A549 (cell line): ENCODE results near the gene CHD1. TPM values are rescaled to one million over a fixed set of nuclear protein-coding genes. Genes with fewer than 3 reads are reported as not detected.
A peak's percentile ranks its signal among the peaks of the same experiment; 100 is the strongest.

Source experiments
- ATAC-seq, 2 experiments: fragments of 200-7000 bp in 1 of 2; fragments of >200 bp in 1 of 2; cut with Nextera tagmentation in 1 of 2; cut with Tn5 transposase in 1 of 2; 3 replicates each; pipeline versions ENCODE4 v1.8.0 to v1.9.1; 2018 to 2020; ENCODE audit warnings: mild to moderate bottlenecking in 1 of 2, moderate library complexity in 1 of 2
- CTCF ChIA-PET: fragments of 300-600 bp; sonication (Branson Sonifier 250); formaldehyde crosslinking; extraction: SDS; loops from one replicate; lab custom pipeline; 2021; ENCODE audit warnings: antibody characterized with exemption, inconsistent platforms; lab: Yijun Ruan, JAX
- POLR2A ChIA-PET: fragments of 350-600 bp; formaldehyde crosslinking; extraction: SDS; loops from one replicate; lab custom pipeline; 2021; ENCODE audit warnings: antibody characterized with exemption, inconsistent platforms; lab: Yijun Ruan, JAX
- DNase-seq, 2 experiments: peaks; one replicate each; pipeline versions ENCODE4 v3.0.0 to v3.0.0-alpha.2; 2011 to 2016; ENCODE audit warnings: low read depth in 1 of 2, low spot score in 1 of 2
- FAIRE-seq: peaks from 2 replicates; lab custom pipeline; 2011; peaks lifted over from hg19 to GRCh38; lab: Jason Lieb, UNC
- H3K27ac ChIP-seq, 2 experiments: fragments of >200 bp; sonication (Bioruptor Twin); formaldehyde crosslinking; 3 replicates each; pipeline ENCODE4 v1.5.1; 2016 to 2017
- H3K4me1 ChIP-seq: fragments of >200 bp; sonication (Bioruptor Twin); formaldehyde crosslinking; 3 replicates; pipeline ENCODE4 v1.6.1; 2016
- H3K4me2 ChIP-seq: fragments of >200 bp; sonication (Bioruptor Twin); formaldehyde crosslinking; 3 replicates; pipeline ENCODE4 v1.6.1; 2016
- H3K4me3 ChIP-seq: fragments of >200 bp; sonication (Bioruptor Twin); formaldehyde crosslinking; 3 replicates; pipeline ENCODE4 v1.5.1; 2016
- H3K9me3 ChIP-seq: fragments of >200 bp; sonication (Bioruptor Twin); formaldehyde crosslinking; 3 replicates; pipeline ENCODE4 v1.6.1; 2016
- BHLHE40 ChIP-seq: IDR thresholded peaks from 2 replicates; pipeline ENCODE4 v1.6.1; 2012; ENCODE audit warnings: low read depth, low read length, inconsistent platforms
- CBX2 ChIP-seq: fragments of 200-600 bp; sonication (generic); IDR thresholded peaks from 2 replicates; pipeline ENCODE4 v1.6.1; 2016; ENCODE audit warnings: low read depth, mild to moderate bottlenecking, borderline replicate concordance
- CEBPB ChIP-seq, 2 experiments: fragments of >200 bp in 1 of 2; sonication (Bioruptor Twin) in 1 of 2; formaldehyde crosslinking in 1 of 2; IDR thresholded peaks; 2 replicates each; pipeline ENCODE4 v1.6.1; 2012 to 2016
- CTCF ChIP-seq: fragments of >200 bp; sonication (Bioruptor Twin); formaldehyde crosslinking; IDR thresholded peaks from 3 replicates; pipeline ENCODE4 v1.5.1; 2016
- EP300 ChIP-seq, 2 experiments: fragments of >200 bp; sonication (Bioruptor Twin); formaldehyde crosslinking; IDR thresholded peaks; 2 replicates in 1 of 2; 3 replicates in 1 of 2; pipeline ENCODE4 v1.6.1; 2016 to 2017
- ESRRA ChIP-seq: fragments of 150-350 bp; IDR thresholded peaks from 2 replicates; pipeline ENCODE4 v1.6.1; 2014; ENCODE audit warnings: mild to moderate bottlenecking, low read length, borderline replicate concordance
- GATA3 ChIP-seq: IDR thresholded peaks from 2 replicates; pipeline ENCODE4 v1.6.1; 2012; ENCODE audit warnings: borderline replicate concordance
- HEYL ChIP-seq: fragments of 250-450 bp; sonication (Bioruptor Pico); IDR thresholded peaks from 2 replicates; pipeline ENCODE4 v1.8.0; 2021; ENCODE audit warnings: mild to moderate bottlenecking, moderate library complexity
- NFE2L2 ChIP-seq: fragments of 150-350 bp; conservative IDR thresholded peaks from 2 replicates; pipeline ENCODE4 v1.6.1; 2014; ENCODE audit warnings: low read length
- POLR2AphosphoS2 ChIP-seq: conservative IDR thresholded peaks from 2 replicates; pipeline ENCODE4 v1.6.1; 2012; ENCODE audit warnings: low read length, improper control_type of control experiment, inconsistent platforms
- RAD21 ChIP-seq, 2 experiments: fragments of >200 bp in 1 of 2; sonication (Bioruptor Twin) in 1 of 2; formaldehyde crosslinking in 1 of 2; IDR thresholded peaks in 1 of 2; conservative IDR thresholded peaks in 1 of 2; 2 replicates in 1 of 2; 3 replicates in 1 of 2; pipeline ENCODE4 v1.6.1; 2012 to 2018; ENCODE audit warnings: inconsistent platforms in 1 of 2
- SMC3 ChIP-seq: fragments of >200 bp; sonication (Bioruptor Twin); formaldehyde crosslinking; IDR thresholded peaks from 3 replicates; pipeline ENCODE4 v1.6.1; 2018; ENCODE audit warnings: inconsistent platforms
- WGBS: methylation state at CpG from one replicate; pipeline ENCODE4 v1.1.6; 2017; ENCODE audit errors: missing lambda C conversion rate; 5-methylcytosine and 5-hydroxymethylcytosine counted together
- polyA plus RNA-seq, 4 experiments: library from polyadenylated mRNA; depleted of rRNA in 3 of 4; stranded (reverse); fragments of >200 nt; fragmentation: RNase III in 1 of 4; extraction: RNeasy Plus Mini Kit Qiagen cat#74134 plus additional on column Dnase treatment in 1 of 4; gene quantifications; 2 replicates in 3 of 4; 3 replicates in 1 of 4; pipeline ENCODE4 v1.2.3, GENCODE V29; 2011 to 2017

Gene CHD1
- polyA plus RNA-seq, 2 of the 4 experiments (the other 2 are of a cell fraction) = 25.9 to 53.9 TPM

- Histone ChIP-seq H3K4me3 (no peak overlapping the region), H3K27ac (no peak overlapping the region), H3K4me2 (no peak overlapping the region), H3K9me3 (no peaks in the 10 kb centered on the region), H3K4me1 (no peaks in the 10 kb centered on the region)
- DNase-seq (peak in 1 of 2 experiments; percentile 26), ATAC-seq (peak; percentile 68 to 83; a peak in 5 of 6 replicates), FAIRE-seq (no peak)
- ChIA-PET POLR2A (interaction anchor here (0.7 kb wide), 1 partner anchor 29 kb away, joined by 3 read pairs; no protein-coding TSS in a partner anchor), CTCF (interaction anchor here (0.9 to 2.0 kb wide), 9 partner anchors 11 to 221 kb away, joined by 3 to 6 read pairs (median 4); no protein-coding TSS in a partner anchor)
- 85% methylated on average over 39 of the region's 42 CpGs for WGBS
- TF ChIP-seq BHLHE40 (no peak), CTCF (peak; percentile 43; the same call in 2 of the 3 replicates)
These were observed 89.1 kb downstream of the CHD1 start for GRCh38 chr5:98839469-98840383.

- H3K27ac ChIP-seq = no peak overlapping the region
- ATAC-seq = no peak
- ChIA-PET POLR2A (no interaction called here), CTCF (interaction anchor here (0.7 kb wide), 1 partner anchor 212 kb away, joined by 3 read pairs; no protein-coding TSS in a partner anchor)
- no peaks in the 10 kb centered on the region for H3K9me3 ChIP-seq
- TF ChIP-seq POLR2AphosphoS2 = no peak
- no peak overlapping the region for H3K4me2 ChIP-seq
- FAIRE-seq = no peak
- 79% methylated on average over 5 of the region's 5 CpGs for WGBS
- H3K4me3 ChIP-seq = no peak overlapping the region
- H3K4me1 ChIP-seq = no peaks in the 10 kb centered on the region
- no peak for DNase-seq
These were observed 92.6 kb downstream of the CHD1 start for GRCh38 chr5:98836175-98836574.

- H3K4me2 ChIP-seq = no peak overlapping the region
- FAIRE-seq (no peak), ATAC-seq (no peak; a peak in 1 of 6 replicates), DNase-seq (no peak)
- CTCF ChIA-PET = interaction anchor here (0.6 to 2.2 kb wide), 7 partner anchors 11 to 1659 kb away, joined by 3 to 8 read pairs (median 5); no protein-coding TSS in a partner anchor
- 0 out of 3 replicates have a peak, but pooled peaks cover 5% of the 10 kb centered on the region for H3K9me3 ChIP-seq
- no peaks in the 10 kb centered on the region for H3K4me1 ChIP-seq
- no peak overlapping the region for H3K27ac ChIP-seq
- POLR2A ChIA-PET = no interaction called here
- H3K4me3 ChIP-seq = no peak overlapping the region
- TF ChIP-seq NFE2L2 (no peak), ESRRA (no peak), CBX2 (no peak), EP300 (IDR thresholded peaks at IDR 0.05) (no peak)
- 32% methylated on average over 7 of the region's 7 CpGs for WGBS
These were observed 101.1 kb downstream of the CHD1 start for GRCh38 chr5:98827588-98828284.

GRCh38 chr5:98827161-98827560, 101.6 kb downstream of the CHD1 start:
- DNase-seq (peak; percentile 23 to 43), FAIRE-seq (peak; percentile 7), ATAC-seq (peak; percentile 71 to 77; a peak in 4 of 6 replicates)
- peak; percentile 69 for TF ChIP-seq CTCF
- TF ChIP-seq CEBPB (IDR thresholded peaks at IDR 0.05) = no peak
- no peak for TF ChIP-seq GATA3
- peak; percentile 74 to 80 for TF ChIP-seq RAD21 (conservative IDR thresholded peaks at IDR 0.05 in 1 of 2, IDR thresholded peaks at IDR 0.05 in 1 of 2)
- TF ChIP-seq HEYL (CRISPR knock-in tag) = no peak
- peak; percentile 63 for TF ChIP-seq SMC3
- Histone ChIP-seq H3K4me3 (no peak overlapping the region), H3K9me3 (0 out of 3 replicates have a peak, but pooled peaks cover 5% of the 10 kb centered on the region), H3K4me1 (no peaks in the 10 kb centered on the region), H3K27ac (no peak overlapping the region), H3K4me2 (no peak overlapping the region)
- ChIA-PET CTCF (interaction anchor here (1.0 to 2.2 kb wide), 2 partner anchors 12 to 59 kb away, joined by 5 to 8 read pairs; no protein-coding TSS in a partner anchor), POLR2A (no interaction called here)
- 3% methylated on average over 1 of the region's 1 CpG for WGBS
